Measurements from ENCODE around the gene PPIF. TPM values are rescaled to one million over a fixed set of nuclear protein-coding genes. Genes with fewer than 3 reads are reported as not detected.

Gene PPIF
- total and polyA plus RNA-seq, 2 of the 4 experiments (the other 2 are of a cell fraction), result 29.2 to 130 TPM

- ATAC-seq (ENCODE audit: low read depth), result peak; percentile 41; the same call in 1 of the 2 replicates
- ChIA-PET POLR2A (ENCODE audit: unreplicated experiment) (no interaction called here), CTCF (interaction anchor here (0.6 kb wide), 1 partner anchor 1014 kb away, joined by 3 read pairs; no protein-coding TSS in a partner anchor)
- H4K5ac ChIP-seq (ENCODE audit: low read depth, low read length), result no peak overlapping the region
- intact Hi-C loops (cut with micrococcal nuclease), result no loop called here
- dilution Hi-C loops (cut with HindIII; ENCODE audit: low sequenced_read_pairs, unreplicated experiment), result no loop called here
- H2BK5ac ChIP-seq (ENCODE audit: low read depth, low read length, poor library complexity, severe bottlenecking), result no peak overlapping the region
- no peak for DNase-seq
- in situ Hi-C loops (cut with MboI; ENCODE audit: low sequenced_read_pairs), result loop anchor here (25.0 kb wide), 1 partner anchor 97 kb away; no protein-coding TSS in a partner anchor
- no peak overlapping the region for H3K14ac ChIP-seq (replicated peaks; ENCODE audit: low read depth, low read length)
- 0 out of 2 replicates have a peak, but pooled peaks cover 3% of the 10 kb centered on the region for H4K20me1 ChIP-seq (ENCODE audit: insufficient read depth, low read length)
- no peak overlapping the region for H3K4ac ChIP-seq (ENCODE audit: low read depth, low read length)
- no peak overlapping the region for H2BK20ac ChIP-seq (ENCODE audit: low read depth, low read length)
- no TSS peak for BruUV-seq (replicated peaks)
- WGBS, 2 experiments (ENCODE audit: extremely low coverage in 2 of 2, insufficient read length in 1 of 2), result 60% methylated on average over 1 of the region's 16 CpGs; no CpG with 5 or more reads in 1 of the 2 experiments
- TF ChIP-seq, protein P1, sequence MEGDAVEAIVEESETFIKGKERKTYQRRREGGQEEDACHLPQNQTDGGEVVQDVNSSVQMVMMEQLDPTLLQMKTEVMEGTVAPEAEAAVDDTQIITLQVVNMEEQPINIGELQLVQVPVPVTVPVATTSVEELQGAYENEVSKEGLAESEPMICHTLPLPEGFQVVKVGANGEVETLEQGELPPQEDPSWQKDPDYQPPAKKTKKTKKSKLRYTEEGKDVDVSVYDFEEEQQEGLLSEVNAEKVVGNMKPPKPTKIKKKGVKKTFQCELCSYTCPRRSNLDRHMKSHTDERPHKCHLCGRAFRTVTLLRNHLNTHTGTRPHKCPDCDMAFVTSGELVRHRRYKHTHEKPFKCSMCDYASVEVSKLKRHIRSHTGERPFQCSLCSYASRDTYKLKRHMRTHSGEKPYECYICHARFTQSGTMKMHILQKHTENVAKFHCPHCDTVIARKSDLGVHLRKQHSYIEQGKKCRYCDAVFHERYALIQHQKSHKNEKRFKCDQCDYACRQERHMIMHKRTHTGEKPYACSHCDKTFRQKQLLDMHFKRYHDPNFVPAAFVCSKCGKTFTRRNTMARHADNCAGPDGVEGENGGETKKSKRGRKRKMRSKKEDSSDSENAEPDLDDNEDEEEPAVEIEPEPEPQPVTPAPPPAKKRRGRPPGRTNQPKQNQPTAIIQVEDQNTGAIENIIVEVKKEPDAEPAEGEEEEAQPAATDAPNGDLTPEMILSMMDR (conservative IDR thresholded peaks at IDR 0.05; ENCODE audit: low read depth, low read length), result no peak
- TF ChIP-seq CHD1 (IDR thresholded peaks at IDR 0.05; ENCODE audit: low read depth, low read length), result no peak
- TF ChIP-seq RAD21 (IDR thresholded peaks at IDR 0.05; ENCODE audit: low read length), result no peak
- no peak for TF ChIP-seq NFE2L2 (IDR thresholded peaks at IDR 0.05; ENCODE audit: low read depth, low read length)
- no peak for TF ChIP-seq BHLHE40 (IDR thresholded peaks at IDR 0.05; ENCODE audit: low read depth, low read length)
- no peak overlapping the region for H3K4me3 ChIP-seq (ENCODE audit: insufficient read depth, low read depth, low read length)
- H3K18ac ChIP-seq (ENCODE audit: low read depth, low read length), result no peak overlapping the region
- no peaks in the 10 kb centered on the region; the same call in 1 of the 2 replicates for H3K4me1 ChIP-seq (ENCODE audit: control insufficient read depth, insufficient read depth, low read length)
- peaks cover 28 to 43% of the 10 kb centered on the region in 2 experiments for H3K79me1 ChIP-seq (ENCODE audit: low read depth in 1 of 2, low read length in 2 of 2)
- no peak overlapping the region for H3K23ac ChIP-seq (ENCODE audit: low read depth, low read length)
- H4K8ac ChIP-seq (ENCODE audit: low read depth in 2 of 2, low read length in 2 of 2), result no peak overlapping the region
- H3K27me3 ChIP-seq (ENCODE audit: control insufficient read depth, insufficient read depth, low read length), result no peaks in the 10 kb centered on the region
- no peak overlapping the region for H2AK5ac ChIP-seq (ENCODE audit: low read depth, low read length)
- H3K36me3 ChIP-seq (ENCODE audit: control insufficient read depth, insufficient read depth, low read length), result peaks cover 71% of the 10 kb centered on the region
- peaks cover 8% of the 10 kb centered on the region; the same call in 1 of the 2 replicates for H3K9me1 ChIP-seq (ENCODE audit: insufficient read depth, low read length)
- H3K27ac ChIP-seq (ENCODE audit: insufficient read depth, low read length), result no peak overlapping the region
- H3K56ac ChIP-seq (ENCODE audit: extremely low read depth, insufficient read depth, low read length), result no peak overlapping the region
- no peak overlapping the region for H4K91ac ChIP-seq (ENCODE audit: insufficient read depth, low read depth, low read length)
- no peak overlapping the region for H2AFZ ChIP-seq (replicated peaks; ENCODE audit: low read length, poor library complexity)
- H3K9ac ChIP-seq (ENCODE audit: low read depth, low read length), result no peak overlapping the region
- H2BK15ac ChIP-seq (ENCODE audit: low read depth, low read length), result no peak overlapping the region
- no peak overlapping the region for H2BK120ac ChIP-seq (ENCODE audit: low read depth, low read length)
- H2AK9ac ChIP-seq (replicated peaks; ENCODE audit: low read depth, low read length, poor library complexity), result peak overlapping the region; percentile 68
- H3K9me3 ChIP-seq (ENCODE audit: control insufficient read depth, insufficient read depth, low read length), result no peaks in the 10 kb centered on the region
- no peak overlapping the region for H3K4me2 ChIP-seq (ENCODE audit: low read depth, low read length)
Observed at GRCh38 chr10:79390551-79391229, 43.4 kb downstream of the PPIF start.
